T follicular helper cell (primary cell): ENCODE data around the gene GORASP1.

Experiments used
- DNase-seq: peaks from one replicate; pipeline ENCODE4 v3.0.0-alpha.2; 2020; ENCODE audit warnings: low read depth
- total RNA-seq, 2 experiments: gene quantifications; one replicate each; lab custom pipeline; 2026; lab: John Stamatoyannopoulos, UW

GORASP1 gene
- total RNA-seq = 28.3 to 39.1 reads per million in 2 experiments

DNA sequence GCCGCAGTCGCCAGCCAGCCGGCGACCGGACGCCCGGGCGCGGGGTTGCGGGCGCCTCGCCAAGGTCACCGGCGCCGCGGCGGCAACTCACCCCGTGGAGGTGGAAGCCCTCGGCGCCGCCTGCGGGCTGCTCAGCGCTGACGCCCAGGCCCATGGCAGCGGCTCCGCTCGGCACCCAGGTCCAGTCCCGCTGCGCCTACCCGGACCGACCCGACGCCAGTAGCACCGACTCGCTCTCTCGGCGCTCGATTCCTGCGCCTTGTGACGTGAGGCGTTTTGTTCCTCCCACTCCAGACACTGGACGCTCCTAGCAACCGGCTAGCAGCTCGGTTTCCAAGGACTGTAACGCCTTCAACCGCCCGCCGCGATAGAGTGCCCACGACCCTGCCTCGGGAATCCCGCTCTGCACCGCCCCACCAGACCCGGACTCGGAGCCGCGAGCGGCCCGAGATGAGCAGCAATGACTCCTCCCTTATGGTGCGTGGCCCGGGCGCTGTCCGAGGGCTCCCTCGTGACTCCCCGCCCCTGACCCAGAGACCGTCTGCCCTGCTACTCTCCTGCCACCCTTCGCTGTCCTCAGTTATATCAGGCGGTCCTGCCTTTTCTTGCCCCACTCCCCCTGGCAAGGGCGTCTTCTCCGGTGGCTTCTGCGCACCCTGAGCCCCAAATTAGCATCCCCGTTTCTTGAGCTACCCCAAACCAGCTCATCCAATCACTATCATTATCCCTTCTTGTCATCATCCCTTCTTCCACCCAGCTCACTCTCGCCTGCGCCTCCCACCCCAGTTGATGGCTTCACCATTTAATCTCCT lies at the start of gene GORASP1, which contains the start of gene TTC21A:
Gene GORASP1 (minus strand): TSS at position 240 of the 812 bp plus-strand sequence. CDS start 86 bp downstream, at position 154.
Gene TTC21A (plus strand): TSS at position 293 of the 812 bp plus-strand sequence. CDS start 158 bp downstream, at position 451.
- peak; percentile 40 for DNase-seq

DNA sequence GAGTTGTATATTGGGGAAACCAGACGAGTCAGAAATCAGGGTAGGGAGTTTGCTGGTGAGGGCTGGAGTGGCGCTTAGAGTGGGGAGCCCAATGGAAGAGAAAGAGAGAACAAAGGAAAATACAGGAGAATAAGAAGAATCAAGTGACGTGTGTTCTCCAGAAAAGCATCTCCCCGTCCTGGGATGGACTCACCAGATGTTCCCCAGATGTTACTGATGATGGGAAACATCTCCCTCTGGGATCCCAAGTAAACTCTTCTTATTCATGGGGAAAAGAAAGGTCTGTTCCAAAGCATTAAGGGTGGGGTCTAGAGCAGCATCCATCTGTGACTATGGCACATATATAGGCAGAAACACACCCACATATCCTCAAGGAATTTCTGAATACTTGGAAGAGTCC lies 49.0 kb upstream of the GORASP1 start:
- no peak for DNase-seq

DNA sequence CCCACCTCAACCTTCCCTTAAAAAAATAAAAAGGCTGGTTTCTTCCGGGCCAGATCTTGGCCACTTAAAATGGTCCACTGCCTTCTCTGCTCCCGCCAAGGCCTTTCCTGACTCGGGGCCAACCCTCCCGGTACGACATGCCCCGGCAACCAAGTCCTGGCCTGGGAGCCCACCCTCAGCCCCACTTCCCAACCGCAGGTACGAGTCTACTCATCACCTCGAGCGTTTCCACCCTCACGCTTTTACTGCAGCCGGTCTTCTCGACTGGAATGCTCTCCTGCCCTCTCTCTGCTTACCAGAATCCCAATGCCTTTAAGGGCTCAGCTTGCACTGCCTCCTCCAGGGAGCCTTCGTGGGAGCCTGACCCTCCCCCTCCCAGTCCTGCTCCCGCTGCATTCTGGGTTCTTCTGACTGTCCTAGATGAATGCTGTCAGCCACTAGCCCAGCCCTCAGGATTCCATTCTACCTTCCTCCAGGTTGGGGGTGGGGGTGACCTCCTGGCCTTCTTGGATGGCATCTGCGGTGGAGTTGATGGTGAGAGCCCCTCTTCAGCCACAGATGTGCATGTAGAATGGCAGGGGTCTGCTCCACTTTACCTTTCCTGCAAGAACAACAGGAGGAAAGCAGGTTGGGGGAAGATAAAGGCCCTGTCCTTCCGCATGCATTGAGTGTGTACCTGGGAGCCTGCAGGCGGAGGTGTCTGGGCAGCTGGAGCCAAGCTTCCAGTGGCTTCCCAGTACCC lies 47.0 kb upstream of the GORASP1 start:
- no peak for DNase-seq

DNA sequence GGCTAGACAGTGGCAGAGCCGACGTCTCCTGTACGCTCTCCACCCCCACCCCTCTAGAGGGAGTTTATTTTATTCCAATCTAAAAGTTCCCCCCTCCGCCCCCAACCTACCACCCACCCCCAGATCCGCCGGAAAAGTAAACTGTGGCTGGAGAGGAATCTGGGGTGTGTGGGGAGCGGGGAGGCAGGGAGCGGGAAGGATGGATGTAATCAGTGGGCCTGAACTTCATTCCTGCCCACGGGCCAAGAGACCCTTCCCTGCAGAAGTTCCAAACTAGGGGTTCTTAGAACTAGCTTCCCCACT lies 46.5 kb upstream of the GORASP1 start:
- DNase-seq = no peak

DNA sequence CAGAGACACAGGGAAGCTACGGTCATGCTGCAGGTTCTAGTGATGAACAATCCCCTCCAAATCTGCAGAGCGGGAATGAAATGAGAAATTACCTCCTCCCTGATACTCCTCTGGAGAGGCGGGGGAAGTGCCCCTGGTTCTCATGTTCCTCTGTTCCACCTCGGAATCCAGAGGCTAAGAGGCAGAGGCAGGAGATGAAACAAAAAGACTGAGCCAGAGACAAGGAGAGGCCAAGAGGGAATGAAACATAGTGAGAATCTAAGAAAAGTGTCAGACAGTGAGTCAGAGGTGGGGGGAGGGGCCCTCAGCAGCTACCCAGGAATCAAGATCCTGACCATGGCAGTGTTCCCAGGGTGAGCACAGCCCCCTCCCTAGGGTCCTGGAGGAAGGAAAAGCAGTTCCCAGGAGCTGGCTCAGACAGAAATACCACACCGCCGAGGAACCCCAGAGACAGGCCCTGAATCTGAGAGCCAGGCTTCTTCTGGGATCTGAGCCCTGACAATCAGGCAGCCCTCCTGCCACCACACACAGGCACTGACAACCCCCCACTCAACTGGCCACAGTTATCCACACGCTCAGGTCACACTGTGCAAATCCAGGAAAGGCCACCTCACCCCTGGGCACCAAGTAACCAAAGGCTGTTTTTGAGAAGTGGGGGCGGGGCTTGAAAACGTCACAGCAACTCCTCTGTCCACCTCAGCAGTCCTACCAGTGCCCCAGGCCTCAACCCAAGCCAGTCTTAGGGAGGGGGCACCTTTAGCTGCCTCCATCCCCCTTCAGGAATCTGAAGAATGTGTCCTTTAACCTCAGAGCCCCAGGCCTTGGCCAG lies 43.6 kb upstream of the GORASP1 start:
- no peak for DNase-seq

DNA sequence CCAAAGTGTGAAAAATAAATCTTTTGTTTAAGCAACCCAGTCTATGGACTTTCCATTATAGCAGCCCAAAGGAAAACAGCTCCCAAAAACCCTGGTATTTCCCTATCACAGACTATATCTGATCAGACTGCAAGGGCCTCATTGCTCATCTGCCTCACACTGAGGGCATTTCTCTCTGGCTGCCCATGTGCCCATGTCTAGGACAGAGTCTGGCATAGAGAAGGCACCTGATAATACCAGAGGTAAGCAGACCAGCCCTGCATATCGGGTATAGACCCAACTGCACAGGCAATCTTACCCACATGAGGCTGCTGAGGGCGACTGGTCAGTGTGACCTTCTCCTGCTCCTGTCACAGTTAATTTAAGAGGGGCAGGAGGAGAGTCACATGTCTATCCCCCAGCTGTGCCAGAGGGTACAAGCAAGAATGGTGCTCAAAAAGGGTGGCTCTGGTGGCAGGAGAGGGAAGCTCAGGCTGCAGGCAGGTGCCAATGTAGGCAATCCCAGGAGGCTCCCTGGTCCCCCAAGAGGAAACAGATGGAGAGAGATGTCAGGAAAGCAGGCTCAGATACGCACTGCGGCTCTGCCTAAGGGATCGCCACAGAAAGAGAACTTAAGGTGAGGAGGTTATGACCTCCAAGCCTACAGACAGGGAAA lies 42.8 kb upstream of the GORASP1 start:
- no peak for DNase-seq

DNA sequence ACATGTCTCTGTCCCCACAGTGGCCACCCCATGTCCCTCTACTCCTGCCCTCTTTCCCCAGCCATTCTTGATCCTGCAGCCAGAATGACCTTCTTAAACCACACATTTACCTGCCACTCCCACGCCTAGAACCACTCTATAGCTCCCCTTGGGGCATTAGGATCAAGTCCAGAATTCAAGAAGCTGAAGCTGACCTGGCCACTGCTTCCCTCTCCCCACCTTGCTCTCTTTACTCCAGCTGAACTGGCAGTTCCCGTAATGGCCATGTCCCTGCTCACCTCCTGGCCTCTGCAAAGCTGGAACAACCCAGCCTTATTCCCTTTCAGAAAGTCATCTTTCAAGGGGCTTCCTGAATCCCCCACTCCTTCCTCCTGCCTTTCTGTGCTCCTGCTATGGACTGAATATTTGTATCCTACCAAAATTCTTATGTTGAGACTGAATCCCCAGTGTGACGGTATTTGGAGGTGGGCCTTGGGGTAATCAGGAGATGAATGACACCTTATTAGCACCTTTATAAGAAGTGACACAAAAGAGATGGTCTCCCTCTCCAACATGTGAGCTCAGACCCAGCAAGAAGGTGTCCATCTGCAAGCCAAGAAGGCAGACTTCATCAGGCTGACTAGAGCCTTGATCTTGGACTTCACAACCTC lies 42.2 kb upstream of the GORASP1 start:
- no peak for DNase-seq

DNA sequence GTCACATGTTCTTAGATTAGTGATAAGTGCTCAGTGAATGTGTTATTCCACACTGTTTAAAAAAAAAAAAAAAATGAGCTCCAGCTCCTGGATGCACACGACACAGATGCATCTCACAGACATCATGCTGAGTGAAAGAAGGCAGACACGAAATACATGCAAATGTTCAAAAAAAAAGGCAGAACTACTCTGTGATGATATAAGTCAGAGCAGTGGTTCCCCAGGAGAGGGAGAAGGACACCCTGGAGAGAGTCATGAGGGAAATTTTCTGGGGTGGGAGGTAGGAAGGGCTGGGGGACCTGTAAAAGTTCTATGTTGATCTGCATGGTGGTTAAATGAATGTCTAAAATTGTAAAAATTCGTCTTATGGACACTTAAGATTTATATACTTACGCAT lies 41.6 kb upstream of the GORASP1 start:
- no peak for DNase-seq

DNA sequence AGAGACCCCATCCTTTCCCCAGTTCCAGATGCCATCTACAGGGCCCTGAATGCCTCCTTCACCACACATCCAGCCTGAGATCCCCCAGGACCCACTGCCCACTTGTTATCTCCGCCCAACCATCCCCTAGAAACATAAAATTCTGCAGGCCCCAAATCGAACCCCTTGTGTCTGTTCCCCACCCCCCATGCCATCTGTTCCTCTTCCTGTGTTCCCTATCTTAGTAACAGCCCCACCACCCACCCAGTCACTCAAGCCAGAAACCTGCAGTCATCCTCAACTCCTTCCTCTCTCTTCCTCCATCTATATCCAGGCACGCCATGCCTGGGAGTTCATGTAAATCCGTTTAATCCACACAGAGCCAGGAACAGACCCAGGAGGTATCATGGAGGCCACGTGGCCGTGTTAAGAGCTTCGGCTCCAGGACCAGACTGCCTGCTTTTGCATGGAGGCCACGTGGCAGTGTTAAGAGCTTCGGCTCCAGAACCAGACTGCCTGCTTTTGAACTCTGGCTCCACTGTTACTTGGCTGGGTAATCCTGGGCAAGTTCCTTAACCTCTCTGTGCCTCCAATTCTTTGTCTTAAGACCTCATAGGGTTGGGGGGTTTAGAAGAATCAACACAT lies 41.1 kb upstream of the GORASP1 start:
- no peak for DNase-seq

DNA sequence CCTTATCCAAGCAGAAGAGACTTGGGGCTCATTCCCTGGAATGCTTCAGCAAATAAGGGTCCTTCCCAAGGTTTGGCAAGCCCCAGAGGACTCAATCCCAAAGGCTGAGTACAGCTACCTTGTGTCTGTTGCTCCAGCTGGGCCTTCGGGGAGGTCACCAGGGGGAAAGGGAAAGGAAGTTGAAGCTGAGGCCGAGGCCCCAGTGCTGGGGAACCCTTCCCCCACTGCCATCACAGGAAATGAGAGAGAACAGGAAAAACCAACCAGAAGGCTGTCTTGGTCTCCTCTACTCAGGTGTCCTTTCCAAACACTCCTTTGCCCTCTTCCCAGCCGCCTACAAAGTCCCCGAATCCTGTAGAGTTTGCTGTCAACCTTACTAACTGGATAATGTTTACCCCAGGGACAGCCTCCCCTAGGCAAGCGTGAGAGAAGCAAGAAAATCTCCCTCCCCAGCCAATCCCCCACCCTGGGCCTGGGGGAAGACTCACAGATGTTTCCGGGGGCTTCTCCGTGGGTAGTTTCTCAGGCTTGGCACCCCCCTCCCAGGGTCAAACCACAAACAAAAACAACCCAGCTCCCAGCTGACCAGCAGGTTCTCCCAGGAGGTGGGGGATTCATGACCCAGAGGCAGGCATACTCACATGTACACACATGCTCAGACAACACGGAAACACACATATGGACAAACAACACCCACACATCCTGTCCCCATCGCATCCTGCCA lies 40.4 kb upstream of the GORASP1 start:
- DNase-seq = no peak

DNA sequence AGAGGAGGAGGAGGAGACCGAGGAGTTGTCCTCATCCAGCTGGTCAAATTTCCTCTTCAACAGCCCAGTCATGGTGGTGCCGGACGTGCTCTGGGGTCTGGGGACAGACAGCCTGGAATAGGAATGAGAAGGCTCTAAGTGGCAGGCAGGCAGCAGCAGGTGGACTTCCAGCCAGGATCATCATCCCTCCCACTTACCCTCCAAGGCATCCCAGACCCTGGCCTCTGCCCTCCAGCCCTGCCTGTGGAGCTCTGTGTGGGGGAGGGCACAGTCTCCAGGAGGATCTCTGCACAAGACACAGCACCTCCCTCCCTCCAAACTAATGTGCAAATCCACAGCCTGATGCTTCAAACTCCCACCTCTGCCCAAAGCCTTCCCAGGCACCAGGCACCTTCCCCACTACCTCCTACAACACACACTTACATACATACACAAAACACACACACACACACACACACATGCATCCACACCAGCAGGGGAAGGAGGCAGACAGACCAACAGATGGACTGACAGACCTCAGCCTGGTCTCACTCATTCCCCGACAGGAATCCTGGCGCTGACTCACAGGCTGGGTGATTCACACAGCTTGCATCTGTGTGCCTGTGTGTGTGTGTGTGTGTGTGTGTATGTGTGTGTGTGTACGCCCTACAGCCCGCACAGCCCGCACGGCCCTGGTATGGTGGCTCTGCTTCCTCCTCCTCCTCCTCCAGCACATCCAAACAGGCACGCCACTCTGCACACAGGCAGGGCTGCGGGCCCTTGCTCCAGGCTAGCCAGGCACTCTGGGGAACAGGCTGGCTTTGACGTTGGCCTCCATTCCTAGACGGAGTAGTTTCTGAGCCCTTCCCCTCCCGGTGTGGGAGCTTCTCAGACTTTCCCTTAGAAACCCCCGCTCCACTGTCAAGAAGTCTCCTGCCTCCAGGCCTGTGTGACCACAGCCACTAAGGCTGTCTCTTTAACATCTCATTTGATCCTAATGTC lies 39.5 kb upstream of the GORASP1 start:
- no peak for DNase-seq

DNA sequence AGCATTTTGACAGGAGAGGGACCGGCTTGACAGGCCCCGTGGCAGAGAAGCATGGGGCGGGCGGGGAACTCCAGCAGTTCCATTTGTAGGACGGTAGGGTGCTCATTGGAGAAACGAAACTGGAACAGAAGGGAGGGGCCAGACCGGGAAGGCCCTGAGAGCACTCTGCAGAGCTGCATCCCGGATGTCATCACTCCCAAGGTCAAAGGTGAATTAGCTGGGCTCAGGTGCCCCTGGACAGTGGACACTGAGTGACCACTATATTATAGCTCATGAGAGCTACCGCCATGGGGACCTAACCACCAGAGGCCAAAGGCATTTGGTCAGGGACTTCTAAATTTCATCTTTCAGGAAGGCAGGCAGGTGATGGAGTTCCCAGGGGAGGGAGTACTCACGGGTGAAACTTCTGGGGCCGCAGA lies 38.7 kb upstream of the GORASP1 start:
- DNase-seq = no peak

DNA sequence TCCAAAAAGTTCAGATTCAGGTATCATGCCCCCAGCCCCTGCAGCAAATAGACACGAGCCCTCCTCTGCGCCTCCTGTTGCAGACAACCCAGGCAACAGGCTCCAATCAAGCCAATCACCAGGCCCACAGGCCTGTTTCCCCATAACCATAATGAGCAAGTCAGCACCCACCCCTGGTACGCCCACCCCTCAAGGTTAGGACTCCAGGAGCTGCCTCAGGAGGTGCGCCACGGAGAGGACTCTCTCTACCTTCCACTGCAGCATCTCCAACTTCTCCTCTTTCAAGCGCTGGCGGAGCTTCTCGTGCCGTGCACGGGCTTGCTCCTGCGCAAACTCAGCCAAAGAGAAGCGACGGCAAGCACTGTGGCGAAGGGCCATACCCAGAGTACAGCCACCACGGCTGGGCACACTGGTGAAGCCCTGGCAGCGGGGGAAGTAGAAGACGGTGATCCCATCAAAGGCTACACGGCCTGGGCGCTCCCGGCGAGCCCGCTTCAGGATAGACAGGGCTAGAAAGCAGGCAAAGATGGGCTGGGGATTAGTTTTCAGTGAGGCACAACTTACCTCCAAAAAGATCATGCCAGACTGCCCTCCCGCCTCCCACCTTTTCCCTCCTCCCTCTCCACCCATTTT lies 37.4 kb upstream of the GORASP1 start:
- DNase-seq = no peak

DNA sequence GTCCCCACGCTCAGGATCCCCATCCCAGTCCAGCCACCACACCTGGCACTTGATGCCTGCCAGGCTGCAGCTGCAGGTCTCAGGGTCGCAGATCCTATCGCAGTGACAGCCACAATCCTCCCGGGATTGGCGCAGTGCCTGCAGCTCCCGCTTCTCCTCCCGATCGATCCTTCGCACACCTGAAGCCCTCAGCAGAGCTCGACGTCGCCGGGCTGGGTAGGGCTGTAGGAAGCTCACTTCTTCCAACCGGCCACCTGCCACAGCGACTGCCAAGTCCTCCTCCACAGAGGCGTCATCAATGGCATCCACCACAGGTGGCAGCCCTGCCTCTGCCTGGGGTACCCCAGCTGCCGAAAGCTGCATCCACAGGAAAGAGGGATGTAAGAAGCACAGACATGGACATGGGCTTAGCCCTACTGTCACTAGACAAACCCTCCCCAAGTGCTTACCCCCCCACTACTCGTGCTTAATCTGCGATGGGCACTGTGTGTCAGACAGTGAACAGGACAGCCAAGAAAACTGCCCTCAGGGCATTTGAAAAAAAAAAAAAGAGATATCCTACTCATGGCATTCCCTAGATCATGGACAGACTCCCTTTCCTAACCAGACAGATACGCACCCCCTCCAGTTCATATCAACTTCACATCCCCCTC lies 36.8 kb upstream of the GORASP1 start:
- no peak for DNase-seq

DNA sequence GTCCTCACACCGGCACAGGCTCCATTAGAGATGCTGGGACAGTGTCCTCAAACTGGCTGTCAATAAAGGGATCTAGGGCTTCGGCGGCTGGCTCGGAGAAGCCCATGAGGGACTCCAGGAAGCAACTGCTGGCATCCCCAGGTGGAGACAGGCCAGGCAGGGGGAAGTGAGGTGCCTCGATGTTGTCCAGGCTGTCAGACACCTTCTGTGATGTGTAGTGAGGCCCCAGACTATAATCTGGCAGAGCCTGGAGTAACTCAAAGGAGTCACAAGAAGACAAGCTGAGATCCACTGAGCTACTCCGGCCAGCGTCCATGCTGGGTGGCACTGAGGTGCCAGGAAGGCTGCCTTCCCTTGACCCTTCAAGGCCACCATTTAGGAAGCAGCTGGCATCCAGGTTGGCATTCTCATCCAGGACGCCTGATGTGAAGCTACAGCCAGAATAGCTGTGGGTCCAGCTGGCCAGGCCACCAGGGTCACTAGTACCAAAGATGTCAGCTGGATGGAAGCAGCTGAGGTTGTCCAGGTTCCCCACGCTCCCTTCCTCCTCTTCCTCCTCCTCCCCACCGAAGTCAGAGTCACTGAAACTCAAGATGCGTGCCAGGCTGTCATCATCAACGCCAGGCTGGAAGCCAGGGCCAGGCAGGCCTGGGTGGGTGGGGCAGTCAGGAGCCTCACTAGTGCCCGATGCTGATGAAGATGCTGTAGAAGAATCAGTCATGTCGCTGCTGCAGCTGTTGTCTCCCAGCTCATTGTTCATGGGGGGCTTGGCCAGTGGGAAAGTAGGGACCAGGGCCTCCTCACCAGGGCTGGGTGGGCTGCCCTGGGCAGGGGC lies 35.8 kb upstream of the GORASP1 start:
- no peak for DNase-seq

DNA sequence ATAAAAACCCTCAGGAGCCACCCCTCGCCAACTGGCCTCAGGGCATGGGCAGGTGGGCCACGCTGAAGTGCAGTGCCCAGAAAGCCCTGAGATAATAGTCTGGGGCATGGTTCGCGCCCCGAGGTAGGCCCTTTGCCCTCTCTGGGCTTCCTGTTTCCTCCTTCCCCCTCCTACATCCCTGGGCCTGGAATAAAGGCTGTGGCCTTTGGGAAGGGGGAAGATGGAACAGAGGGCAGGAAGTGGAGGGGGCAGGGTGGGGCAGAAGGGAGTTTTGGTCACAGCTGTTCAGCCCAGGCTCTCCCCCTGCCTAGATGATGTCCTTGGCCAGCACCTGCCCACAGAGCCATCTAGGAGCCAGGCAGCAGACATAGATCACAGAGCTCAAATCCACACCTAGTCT lies 34.6 kb upstream of the GORASP1 start:
- no peak for DNase-seq
